ENCODE results near the gene MEIS1.

The MEIS1 gene

DNA sequence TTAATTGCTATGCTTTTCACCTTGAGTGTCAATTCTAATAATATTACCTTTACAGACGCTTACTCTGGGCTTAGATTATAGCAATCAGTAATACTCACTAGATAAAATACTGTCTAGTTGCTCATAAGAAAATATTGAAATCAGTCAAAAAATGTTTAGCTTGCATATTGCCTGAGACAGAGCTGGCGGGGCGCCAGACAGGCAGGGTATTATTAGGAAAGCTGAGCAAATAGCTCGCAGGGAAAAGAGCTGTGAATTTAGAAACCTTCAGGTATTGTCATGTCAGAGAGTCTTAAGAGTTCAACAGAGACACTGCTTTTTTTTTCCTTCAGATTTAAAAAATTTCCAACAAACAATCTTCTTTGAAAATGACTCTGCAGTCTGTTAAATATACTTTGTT, 118.4 kb downstream of the MEIS1 start:
- H3K4me1 Mint-ChIP-seq (ENCODE audit: low read depth) = no peaks in the 10 kb centered on the region
- H3K27ac Mint-ChIP-seq = no peak overlapping the region
- H3K36me3 Mint-ChIP-seq (ENCODE audit: low read depth) = no peaks in the 10 kb centered on the region
- no peak overlapping the region for H3K4me3 Mint-ChIP-seq
- H3K9me3 Mint-ChIP-seq = no peaks in the 10 kb centered on the region
- peaks cover 4% of the 10 kb centered on the region for H3K27me3 Mint-ChIP-seq
- no peak for DNase-seq

DNA sequence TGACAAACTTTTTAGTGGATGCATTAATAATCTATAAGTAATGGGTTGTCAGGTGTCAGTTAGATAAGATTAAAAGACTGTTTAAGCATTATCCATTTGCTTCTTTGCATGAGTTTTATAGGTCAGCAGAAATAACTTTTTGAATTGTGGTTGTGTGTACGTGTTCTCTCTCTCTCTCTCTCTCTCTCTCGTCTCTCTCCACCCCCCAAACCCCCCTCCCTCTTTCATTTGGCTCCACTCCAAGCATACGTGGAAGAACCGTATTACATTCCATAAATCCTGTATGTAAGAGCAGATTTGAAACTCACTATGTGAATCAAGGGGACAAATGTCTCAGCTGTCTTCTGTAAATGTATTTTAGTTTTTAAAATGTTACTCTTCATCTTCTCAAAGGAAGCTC, 120.2 kb downstream of the MEIS1 start:
- no peak overlapping the region for H3K27ac Mint-ChIP-seq
- peaks cover 4% of the 10 kb centered on the region for H3K27me3 Mint-ChIP-seq
- H3K4me1 Mint-ChIP-seq (ENCODE audit: low read depth) = no peaks in the 10 kb centered on the region
- DNase-seq = no peak
- no peak overlapping the region for H3K4me3 Mint-ChIP-seq
- no peaks in the 10 kb centered on the region for H3K36me3 Mint-ChIP-seq (ENCODE audit: low read depth)
- H3K9me3 Mint-ChIP-seq = no peaks in the 10 kb centered on the region

DNA sequence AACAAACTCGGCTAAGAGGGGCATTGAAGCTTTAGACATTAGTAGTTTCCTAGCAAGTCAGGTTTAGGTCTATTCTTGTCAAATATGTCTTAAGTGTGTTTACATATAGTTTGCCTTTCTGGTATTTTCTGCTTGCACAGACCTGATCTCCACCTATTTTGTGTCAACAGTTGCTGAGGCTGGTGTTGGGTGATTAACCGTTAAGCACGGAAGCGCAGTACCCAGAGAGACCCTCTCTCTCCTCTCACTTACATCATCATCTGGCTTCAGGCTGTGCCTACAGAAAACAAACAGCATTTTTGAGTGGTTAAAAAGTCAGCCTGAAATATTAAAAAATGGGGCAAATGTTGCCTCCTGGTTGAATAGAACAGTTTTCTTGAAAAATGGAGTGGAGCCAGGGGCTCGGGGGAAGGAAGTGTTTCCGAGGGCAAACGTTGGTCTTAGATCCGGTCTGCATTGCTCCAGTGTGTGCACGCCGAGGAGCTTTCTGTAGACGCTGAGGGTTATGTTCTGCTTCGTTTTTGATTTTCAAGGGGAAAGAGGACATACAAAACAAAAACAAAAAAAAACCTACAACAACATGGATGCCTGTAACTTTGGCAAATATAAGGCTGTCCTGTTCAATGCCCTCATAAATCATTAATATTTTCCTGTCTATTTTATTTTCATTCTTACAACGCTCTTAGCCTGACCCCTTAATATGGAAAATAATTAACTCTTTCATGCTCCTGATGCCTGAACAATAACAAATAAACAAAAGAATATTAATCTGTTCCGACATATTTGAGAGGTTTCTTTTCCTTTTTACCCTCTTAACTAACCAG, 120.8 kb downstream of the MEIS1 start:
- Mint-ChIP-seq H3K4me1 (ENCODE audit: low read depth) (no peaks in the 10 kb centered on the region), H3K27ac (no peak overlapping the region), H3K36me3 (ENCODE audit: low read depth) (no peaks in the 10 kb centered on the region), H3K4me3 (no peak overlapping the region), H3K9me3 (peaks cover under 1% of the 10 kb centered on the region), H3K27me3 (peaks cover 4% of the 10 kb centered on the region)
- no peak for DNase-seq

DNA sequence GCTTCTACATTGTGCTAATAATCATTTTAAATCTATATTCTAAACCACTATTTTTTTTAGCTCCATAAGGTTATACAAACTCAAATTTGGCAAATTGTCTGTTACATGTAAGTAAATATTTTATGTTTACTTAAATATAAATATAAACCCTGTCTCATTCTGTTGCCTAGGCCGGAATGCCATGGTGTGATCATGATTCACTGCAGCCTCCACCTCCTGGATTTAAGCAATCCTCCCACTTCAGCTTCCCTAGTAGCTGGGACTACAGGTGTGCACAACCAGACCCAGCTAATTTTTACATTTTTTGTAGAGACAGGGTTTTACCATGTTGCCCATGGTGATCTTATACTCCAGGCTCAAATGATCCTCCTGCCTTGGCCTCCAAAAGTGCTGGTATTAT, 124.7 kb downstream of the MEIS1 start:
- peaks cover 2% of the 10 kb centered on the region for H3K9me3 Mint-ChIP-seq
- no peak overlapping the region for H3K27ac Mint-ChIP-seq
- peaks cover 10% of the 10 kb centered on the region for H3K27me3 Mint-ChIP-seq
- H3K36me3 Mint-ChIP-seq (ENCODE audit: low read depth) = no peaks in the 10 kb centered on the region
- H3K4me1 Mint-ChIP-seq (ENCODE audit: low read depth) = no peaks in the 10 kb centered on the region
- H3K4me3 Mint-ChIP-seq = no peak overlapping the region
- DNase-seq = no peak

DNA sequence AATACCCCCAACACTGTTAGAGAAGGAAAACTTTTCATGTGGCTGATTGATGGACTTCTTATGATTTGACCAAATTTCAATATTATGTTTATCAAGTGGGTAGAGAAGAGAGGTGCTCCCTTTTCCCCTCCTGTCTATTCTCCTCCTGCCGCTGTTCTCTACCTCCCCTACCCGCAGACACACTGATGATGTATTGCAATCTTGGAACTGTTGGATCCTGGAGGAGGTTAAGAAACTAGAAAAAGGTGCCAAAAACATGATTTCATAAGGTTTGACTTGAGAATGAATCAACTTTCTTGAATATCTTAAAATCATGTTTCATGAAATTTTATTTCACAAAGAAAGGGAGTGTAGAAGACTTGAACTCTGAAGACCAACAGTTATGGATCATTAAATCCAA, 125.8 kb downstream of the MEIS1 start:
- no peak overlapping the region for H3K4me3 Mint-ChIP-seq
- H3K9me3 Mint-ChIP-seq = peaks cover 2% of the 10 kb centered on the region
- no peaks in the 10 kb centered on the region for H3K4me1 Mint-ChIP-seq (ENCODE audit: low read depth)
- H3K27me3 Mint-ChIP-seq = peaks cover 10% of the 10 kb centered on the region
- DNase-seq = no peak
- H3K27ac Mint-ChIP-seq = no peak overlapping the region
- H3K36me3 Mint-ChIP-seq (ENCODE audit: low read depth) = no peaks in the 10 kb centered on the region

DNA sequence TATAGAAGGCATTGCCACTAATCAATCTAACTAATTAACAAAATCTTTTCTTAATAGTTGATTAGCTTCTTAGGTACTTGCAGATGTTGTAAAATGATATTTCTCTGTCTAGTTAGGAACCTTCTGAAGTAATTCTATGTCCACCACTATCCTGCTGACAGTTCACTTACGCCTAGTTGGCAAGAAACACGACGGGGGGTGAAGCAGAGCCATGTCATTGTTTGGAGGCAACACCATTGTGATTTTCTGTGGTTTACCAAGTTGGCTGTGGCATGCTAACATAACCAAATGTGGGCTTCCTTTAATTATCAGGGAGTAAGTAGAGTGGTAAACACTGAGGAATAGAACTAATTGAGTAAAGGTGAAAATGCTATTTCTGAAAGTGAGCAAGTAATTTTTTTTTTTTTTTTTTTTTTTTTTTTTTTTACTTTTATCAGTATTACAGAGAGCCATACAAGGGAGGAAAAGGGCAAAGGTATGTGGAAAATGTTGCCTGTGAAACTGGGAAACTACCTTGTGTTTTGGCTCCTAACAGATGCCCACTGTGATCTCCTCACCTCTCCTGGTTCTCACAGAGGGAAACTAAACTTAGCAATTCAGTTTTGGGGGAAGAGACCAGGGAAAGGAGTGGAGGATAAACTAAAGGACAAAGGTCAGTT, 126.8 kb downstream of the MEIS1 start:
- Mint-ChIP-seq H3K36me3 (ENCODE audit: low read depth) (no peaks in the 10 kb centered on the region), H3K9me3 (peaks cover 2% of the 10 kb centered on the region), H3K4me3 (no peak overlapping the region), H3K27me3 (peaks cover 10% of the 10 kb centered on the region), H3K4me1 (ENCODE audit: low read depth) (no peaks in the 10 kb centered on the region), H3K27ac (no peak overlapping the region)
- no peak for DNase-seq

DNA sequence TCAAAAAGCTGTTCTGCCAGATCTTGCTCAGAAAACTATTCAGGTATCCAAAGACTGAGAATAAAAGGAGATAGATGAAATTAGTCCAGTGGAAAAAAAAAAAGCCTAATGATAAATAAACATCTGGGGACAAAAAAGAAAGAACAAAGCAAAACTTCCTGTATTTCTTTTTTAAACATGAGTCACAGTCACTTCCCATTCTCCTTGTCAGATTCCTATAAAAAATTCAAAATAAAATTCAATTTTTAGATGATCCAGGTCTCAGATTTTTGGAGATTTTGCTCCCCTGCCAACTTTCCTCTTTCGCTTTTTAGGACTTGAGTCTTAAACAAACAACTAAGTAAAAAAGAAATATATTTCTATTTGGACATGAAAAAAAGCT, 127.4 kb downstream of the MEIS1 start:
- H3K27ac Mint-ChIP-seq = no peak overlapping the region
- no peak overlapping the region for H3K4me3 Mint-ChIP-seq
- H3K4me1 Mint-ChIP-seq (ENCODE audit: low read depth) = no peaks in the 10 kb centered on the region
- no peak for DNase-seq
- H3K9me3 Mint-ChIP-seq = peaks cover 2% of the 10 kb centered on the region
- H3K27me3 Mint-ChIP-seq = peaks cover 9% of the 10 kb centered on the region
- no peaks in the 10 kb centered on the region for H3K36me3 Mint-ChIP-seq (ENCODE audit: low read depth)

DNA sequence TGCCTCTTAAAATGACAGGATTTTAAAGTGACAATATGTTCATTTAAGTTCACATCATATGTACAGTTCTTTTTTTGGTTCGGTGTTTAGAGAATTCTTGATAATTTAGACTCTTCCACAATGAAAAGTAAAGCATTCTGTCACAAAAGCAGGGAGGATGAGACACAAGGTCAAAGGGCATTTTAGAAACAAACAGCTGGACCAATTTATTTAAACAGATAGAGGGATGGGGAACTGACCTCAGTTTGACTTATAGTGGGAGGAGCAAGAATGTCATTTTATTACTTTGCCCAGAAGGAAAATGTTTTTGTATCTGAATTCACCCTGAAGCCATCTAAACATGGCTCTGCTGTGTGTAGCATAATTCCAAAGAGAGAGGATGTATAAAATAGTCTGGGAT, 128.5 kb downstream of the MEIS1 start:
- no peak for DNase-seq
- Mint-ChIP-seq H3K27me3 (peaks cover 8% of the 10 kb centered on the region), H3K4me3 (no peak overlapping the region), H3K9me3 (peaks cover 2% of the 10 kb centered on the region), H3K4me1 (ENCODE audit: low read depth) (no peaks in the 10 kb centered on the region), H3K36me3 (ENCODE audit: low read depth) (no peaks in the 10 kb centered on the region), H3K27ac (no peak overlapping the region)

DNA sequence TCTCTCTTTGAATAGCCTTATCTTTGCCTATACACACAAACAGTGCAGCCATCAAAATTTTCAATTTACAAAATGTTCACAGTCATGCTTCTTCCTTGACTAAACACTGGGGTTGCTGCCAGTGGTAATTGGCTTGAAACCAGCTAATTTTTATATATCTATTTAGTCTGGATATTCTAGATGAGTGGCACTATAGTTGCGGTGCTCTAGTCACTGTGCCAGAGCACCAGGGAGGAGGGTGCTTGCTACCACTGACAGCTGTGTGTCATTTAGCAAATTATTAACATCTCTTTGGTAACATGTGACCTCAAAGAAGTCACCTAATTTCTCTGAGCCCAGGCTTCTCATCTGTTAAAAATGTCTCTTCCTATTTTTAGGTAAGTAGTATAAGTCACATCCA, 130.4 kb downstream of the MEIS1 start:
- no peak overlapping the region for H3K4me3 Mint-ChIP-seq
- no peak for DNase-seq
- peaks cover 2% of the 10 kb centered on the region for H3K9me3 Mint-ChIP-seq
- H3K36me3 Mint-ChIP-seq (ENCODE audit: low read depth) = no peaks in the 10 kb centered on the region
- H3K4me1 Mint-ChIP-seq (ENCODE audit: low read depth) = no peaks in the 10 kb centered on the region
- H3K27ac Mint-ChIP-seq = no peak overlapping the region
- H3K27me3 Mint-ChIP-seq = peaks cover 8% of the 10 kb centered on the region

DNA sequence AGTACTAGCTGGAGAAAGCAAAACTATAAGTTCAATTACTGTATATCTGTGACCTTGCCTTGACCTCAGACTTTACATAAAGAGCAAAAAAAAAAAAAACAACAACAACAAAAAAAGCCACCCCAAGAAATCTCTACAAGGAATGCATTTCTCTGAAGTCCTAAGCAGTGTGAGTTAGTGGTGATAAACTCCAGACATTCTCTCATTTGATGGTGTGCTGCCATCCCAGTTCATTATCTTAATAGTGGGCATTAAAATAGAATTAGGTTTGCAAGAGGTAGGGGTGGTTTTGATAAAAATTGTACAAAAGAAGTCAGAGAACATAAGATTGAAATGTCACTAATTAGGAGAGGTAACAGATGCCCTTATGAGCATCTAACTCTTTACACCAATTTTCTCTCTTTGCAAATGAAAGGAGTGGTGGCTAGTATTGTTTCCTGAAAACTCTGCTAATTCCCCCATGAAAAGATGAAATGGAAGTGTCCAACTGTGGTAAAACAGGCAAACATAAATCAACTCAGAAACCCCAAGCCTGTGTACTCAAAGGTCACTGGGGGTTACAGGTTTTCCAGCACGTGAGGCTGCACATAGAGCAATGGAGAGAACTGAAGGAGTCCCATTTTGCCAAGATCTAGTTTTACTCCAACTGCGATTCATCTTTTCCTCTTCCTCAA, 131.9 kb downstream of the MEIS1 start:
- Mint-ChIP-seq H3K9me3 (no peaks in the 10 kb centered on the region), H3K4me1 (ENCODE audit: low read depth) (no peaks in the 10 kb centered on the region), H3K36me3 (ENCODE audit: low read depth) (no peaks in the 10 kb centered on the region), H3K27me3 (peaks cover 10% of the 10 kb centered on the region), H3K27ac (no peak overlapping the region), H3K4me3 (no peak overlapping the region)
- no peak for DNase-seq

DNA sequence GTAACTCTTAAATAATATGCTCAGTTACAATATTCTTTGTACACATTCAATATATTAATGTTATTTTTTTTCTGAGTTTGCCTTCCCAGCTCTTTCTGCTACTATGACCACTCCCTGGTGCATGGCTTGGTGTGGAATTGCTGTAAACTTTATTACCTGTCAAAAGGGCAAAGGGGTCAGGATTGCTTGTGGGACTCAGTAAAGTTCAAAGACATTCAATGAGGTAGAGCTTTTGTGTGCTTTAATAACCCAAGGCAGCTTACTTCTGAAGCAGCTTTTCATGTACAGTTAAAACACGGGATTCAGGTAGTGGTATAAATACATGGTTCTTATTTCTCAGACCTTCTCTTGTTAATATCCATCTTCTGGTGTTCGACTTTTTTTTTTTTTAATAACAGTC, 132.8 kb downstream of the MEIS1 start:
- H3K9me3 Mint-ChIP-seq = no peaks in the 10 kb centered on the region
- DNase-seq = no peak
- H3K4me1 Mint-ChIP-seq (ENCODE audit: low read depth) = no peaks in the 10 kb centered on the region
- H3K4me3 Mint-ChIP-seq = no peak overlapping the region
- no peaks in the 10 kb centered on the region for H3K36me3 Mint-ChIP-seq (ENCODE audit: low read depth)
- H3K27ac Mint-ChIP-seq = no peak overlapping the region
- peaks cover 14% of the 10 kb centered on the region for H3K27me3 Mint-ChIP-seq

DNA sequence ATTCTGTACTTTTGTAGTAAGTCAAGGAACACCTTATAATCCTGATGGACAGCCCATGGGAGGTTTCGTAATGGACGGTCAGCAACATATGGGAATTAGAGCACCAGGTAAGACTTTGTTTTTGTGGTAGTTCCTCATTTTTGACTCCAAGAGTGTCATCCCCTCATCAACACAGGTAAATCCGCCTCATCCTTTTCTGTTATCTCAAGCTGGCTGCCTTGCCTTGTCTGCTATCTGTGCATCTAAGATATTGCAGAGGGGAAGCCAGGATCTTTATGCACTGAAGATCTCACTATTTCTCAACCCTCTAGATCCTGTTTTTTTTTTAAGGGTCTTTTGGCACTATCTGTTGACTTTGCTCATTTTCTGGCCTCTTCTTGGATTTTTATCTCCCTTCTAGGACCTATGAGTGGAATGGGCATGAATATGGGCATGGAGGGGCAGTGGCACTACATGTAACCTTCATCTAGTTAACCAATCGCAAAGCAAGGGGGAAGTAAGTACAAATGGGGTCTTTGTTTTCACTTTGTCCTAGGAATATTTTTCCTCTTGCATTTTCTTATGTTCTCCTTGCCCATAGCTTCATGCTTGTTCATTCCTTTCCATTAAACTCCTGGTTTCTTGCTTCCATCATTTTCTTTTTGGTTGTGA, 133.8 kb downstream of the MEIS1 start:
- no peak overlapping the region for H3K4me3 Mint-ChIP-seq
- H3K27ac Mint-ChIP-seq = no peak overlapping the region
- peaks cover 20% of the 10 kb centered on the region for H3K27me3 Mint-ChIP-seq
- H3K36me3 Mint-ChIP-seq (ENCODE audit: low read depth) = no peaks in the 10 kb centered on the region
- DNase-seq = no peak
- H3K4me1 Mint-ChIP-seq (ENCODE audit: low read depth) = no peaks in the 10 kb centered on the region
- H3K9me3 Mint-ChIP-seq = no peaks in the 10 kb centered on the region

DNA sequence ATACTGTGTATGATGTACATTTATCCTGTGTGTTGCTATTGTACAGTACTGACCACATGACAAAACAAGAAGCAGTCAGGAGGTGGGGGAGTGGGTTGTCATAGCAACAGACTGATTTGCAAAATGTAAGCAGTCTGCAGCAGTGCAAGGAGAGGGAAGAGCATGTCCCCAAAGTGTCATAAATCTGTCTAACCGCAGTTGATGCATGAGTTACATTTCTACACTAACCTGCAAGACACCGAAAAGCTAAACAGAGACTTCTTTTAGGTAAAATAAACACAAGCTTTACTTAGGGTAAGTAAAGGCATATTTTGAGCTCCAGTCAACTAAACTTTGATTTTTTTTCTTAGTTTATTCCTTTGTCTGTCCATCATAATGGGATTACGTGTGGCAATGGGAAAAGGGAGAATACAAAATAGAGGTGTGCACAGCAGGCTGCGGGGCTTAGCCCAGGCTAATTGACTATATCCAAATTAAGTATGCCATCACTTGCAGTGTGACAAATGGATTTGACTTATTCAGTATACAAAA, 134.5 kb downstream of the MEIS1 start:
- no peak for DNase-seq
- Mint-ChIP-seq H3K4me1 (ENCODE audit: low read depth) (no peaks in the 10 kb centered on the region), H3K27me3 (peaks cover 20% of the 10 kb centered on the region), H3K27ac (no peak overlapping the region), H3K4me3 (no peak overlapping the region), H3K36me3 (ENCODE audit: low read depth) (no peaks in the 10 kb centered on the region), H3K9me3 (no peaks in the 10 kb centered on the region)

DNA sequence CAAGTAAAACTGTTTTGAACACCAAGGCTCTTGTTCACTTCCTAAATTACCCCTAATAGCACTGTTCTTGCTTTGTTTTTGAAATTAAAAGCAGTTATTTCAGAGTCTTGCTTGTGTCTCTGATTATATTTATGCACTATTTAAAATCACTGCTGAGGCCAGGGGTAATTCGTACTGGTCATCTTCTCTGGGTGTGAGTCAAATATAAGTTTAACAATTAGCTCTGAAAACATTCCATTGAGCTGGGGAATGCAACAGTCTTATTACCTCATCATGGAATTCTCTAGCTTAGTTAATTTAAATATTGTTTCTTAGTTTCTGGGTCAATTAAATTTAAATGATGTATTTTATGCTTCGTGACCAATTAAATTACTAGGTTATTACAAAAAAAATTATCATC, 135.0 kb downstream of the MEIS1 start:
- no peaks in the 10 kb centered on the region for H3K9me3 Mint-ChIP-seq
- H3K27ac Mint-ChIP-seq = no peak overlapping the region
- no peak overlapping the region for H3K4me3 Mint-ChIP-seq
- no peaks in the 10 kb centered on the region for H3K36me3 Mint-ChIP-seq (ENCODE audit: low read depth)
- H3K27me3 Mint-ChIP-seq = peaks cover 26% of the 10 kb centered on the region
- no peak for DNase-seq
- H3K4me1 Mint-ChIP-seq (ENCODE audit: low read depth) = peaks cover 1% of the 10 kb centered on the region
